ENCODE data around the gene COL4A5.

Gene COL4A5

GRCh38 chrX:108511721-108512120 lies 72.1 kb downstream of the COL4A5 start:
- no peak for DNase-seq (ENCODE audit: low spot score)
- no peak for TF ChIP-seq CTCF (IDR thresholded peaks at IDR 0.05; ENCODE audit: extremely low read depth, missing control alignments)

- no peak for DNase-seq (ENCODE audit: low spot score)
- no peak for TF ChIP-seq CTCF (IDR thresholded peaks at IDR 0.05; ENCODE audit: extremely low read depth, missing control alignments)
Observed at GRCh38 chrX:108516184-108516583, 76.5 kb downstream of the COL4A5 start.

- DNase-seq (ENCODE audit: low spot score): no peak
- TF ChIP-seq CTCF (IDR thresholded peaks at IDR 0.05; ENCODE audit: extremely low read depth, missing control alignments): no peak
Observed at GRCh38 chrX:108527724-108528123, 88.1 kb downstream of the COL4A5 start.

GRCh38 chrX:108537005-108537404 lies 97.4 kb downstream of the COL4A5 start:
- peak; percentile 5 for DNase-seq (ENCODE audit: low spot score)

GRCh38 chrX:108541286-108541685 lies 101.6 kb downstream of the COL4A5 start:
- DNase-seq (ENCODE audit: low spot score): no peak
- no peak for TF ChIP-seq CTCF (IDR thresholded peaks at IDR 0.05; ENCODE audit: extremely low read depth, missing control alignments)

More at GRCh38 chrX:108537005-108537404, 97.4 kb downstream of the COL4A5 start:
- TF ChIP-seq CTCF (IDR thresholded peaks at IDR 0.05; ENCODE audit: extremely low read depth, missing control alignments): no peak

GRCh38 chrX:108557580-108557979 lies 117.9 kb downstream of the COL4A5 start:
- no peak for TF ChIP-seq CTCF (IDR thresholded peaks at IDR 0.05; ENCODE audit: extremely low read depth, missing control alignments)

GRCh38 chrX:108558217-108558616 lies 118.6 kb downstream of the COL4A5 start:
- no peak for DNase-seq (ENCODE audit: low spot score)
- no peak for TF ChIP-seq CTCF (IDR thresholded peaks at IDR 0.05; ENCODE audit: extremely low read depth, missing control alignments)

More at GRCh38 chrX:108557580-108557979, 117.9 kb downstream of the COL4A5 start:
- DNase-seq (ENCODE audit: low spot score): no peak
